Choroid plexus epithelial cell (primary cell): ENCODE measurements around the gene FPGS.

Source experiments
- DNase-seq: peaks from one replicate; pipeline ENCODE4 v3.0.0-alpha.2; 2010; ENCODE audit warnings: low read depth
- H3K4me3 ChIP-seq: 2 replicates; pipeline ENCODE4 v1.5.1; 2011; ENCODE audit warnings: low read depth, mild to moderate bottlenecking, control low read depth, low read length, moderate library complexity
- TF ChIP-seq, protein P1 (sequence below): conservative IDR thresholded peaks from 2 replicates; pipeline ENCODE4 v1.5.1; 2011; ENCODE audit warnings: low read depth, mild to moderate bottlenecking, control low read depth, inconsistent platforms, low read length, moderate library complexity

FPGS gene

DNA sequence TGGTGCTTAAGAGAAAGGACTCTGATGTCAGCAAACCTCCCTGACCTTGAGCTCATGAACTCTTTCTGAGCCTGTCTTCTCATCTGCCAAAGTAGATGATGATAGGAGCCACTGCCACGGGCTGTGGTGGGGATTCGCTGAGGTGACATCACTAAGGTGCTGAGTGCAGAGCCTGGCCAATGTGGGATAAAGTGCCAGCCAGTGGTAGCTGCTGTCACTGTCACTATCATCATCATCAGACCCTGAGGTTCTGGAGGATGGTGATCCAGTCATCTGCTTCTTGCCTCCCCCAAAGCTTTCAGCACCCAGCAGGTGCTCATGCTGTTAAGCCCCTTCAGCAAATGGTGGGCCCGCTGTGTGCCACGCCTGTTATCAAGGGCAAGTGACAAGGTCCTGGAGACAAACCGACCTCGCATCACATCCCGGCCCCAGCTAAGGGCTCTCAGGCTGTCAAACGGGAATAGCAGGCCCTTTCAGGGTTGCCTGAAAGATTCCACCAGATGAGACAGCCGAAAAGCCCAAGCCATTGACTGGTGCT is 6.4 kb downstream of the FPGS start:
- no peak overlapping the region for H3K4me3 ChIP-seq
- TF ChIP-seq, protein P1, sequence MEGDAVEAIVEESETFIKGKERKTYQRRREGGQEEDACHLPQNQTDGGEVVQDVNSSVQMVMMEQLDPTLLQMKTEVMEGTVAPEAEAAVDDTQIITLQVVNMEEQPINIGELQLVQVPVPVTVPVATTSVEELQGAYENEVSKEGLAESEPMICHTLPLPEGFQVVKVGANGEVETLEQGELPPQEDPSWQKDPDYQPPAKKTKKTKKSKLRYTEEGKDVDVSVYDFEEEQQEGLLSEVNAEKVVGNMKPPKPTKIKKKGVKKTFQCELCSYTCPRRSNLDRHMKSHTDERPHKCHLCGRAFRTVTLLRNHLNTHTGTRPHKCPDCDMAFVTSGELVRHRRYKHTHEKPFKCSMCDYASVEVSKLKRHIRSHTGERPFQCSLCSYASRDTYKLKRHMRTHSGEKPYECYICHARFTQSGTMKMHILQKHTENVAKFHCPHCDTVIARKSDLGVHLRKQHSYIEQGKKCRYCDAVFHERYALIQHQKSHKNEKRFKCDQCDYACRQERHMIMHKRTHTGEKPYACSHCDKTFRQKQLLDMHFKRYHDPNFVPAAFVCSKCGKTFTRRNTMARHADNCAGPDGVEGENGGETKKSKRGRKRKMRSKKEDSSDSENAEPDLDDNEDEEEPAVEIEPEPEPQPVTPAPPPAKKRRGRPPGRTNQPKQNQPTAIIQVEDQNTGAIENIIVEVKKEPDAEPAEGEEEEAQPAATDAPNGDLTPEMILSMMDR = no peak
- DNase-seq = no peak

- peak overlapping the region; percentile 36 for H3K4me3 ChIP-seq
- peak; percentile 61 for DNase-seq
- TF ChIP-seq, protein P1 = no peak
These were observed 7.1 kb downstream of the FPGS start for GRCh38 chr9:127809540-127810377.

DNA sequence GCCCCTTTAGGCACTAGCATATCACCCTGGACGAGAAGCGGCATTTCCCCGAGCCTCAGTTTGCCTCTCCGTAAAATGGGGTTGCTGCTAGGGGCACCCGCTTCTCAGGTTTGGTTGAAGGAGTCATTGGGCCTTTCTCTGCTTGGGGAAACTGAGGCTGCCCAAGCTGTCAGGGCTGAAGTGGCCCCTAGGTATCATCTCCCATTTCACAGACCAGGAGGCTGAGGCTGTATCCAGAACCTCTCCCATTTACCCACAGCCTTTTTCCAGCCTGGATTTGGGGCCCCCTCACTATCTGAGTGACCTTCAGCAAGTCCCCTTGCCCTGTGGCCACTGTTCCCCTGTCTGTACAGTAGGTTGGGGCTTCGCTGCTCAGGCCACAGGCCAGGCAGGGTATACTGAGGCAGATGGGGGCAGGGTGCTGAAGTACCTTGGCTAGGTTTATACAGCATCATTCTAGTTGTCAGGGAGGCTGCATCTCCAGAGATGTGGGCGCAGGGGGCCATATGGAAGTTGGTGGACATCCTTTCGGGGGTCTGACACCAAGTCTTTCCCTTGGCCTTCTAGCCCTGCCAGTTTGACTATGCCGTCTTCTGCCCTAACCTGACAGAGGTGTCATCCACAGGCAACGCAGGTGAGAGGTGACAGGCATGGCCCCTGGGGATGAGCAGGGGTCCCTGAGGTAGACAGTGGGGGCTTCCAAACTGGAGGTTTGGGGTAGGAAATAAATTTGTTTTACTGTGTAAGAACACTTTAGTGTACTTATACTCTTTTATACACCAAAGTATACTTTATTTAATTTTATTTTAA is 7.9 kb downstream of the FPGS start:
- no peak overlapping the region for H3K4me3 ChIP-seq
- no peak for DNase-seq
- TF ChIP-seq, protein P1 = no peak

DNA sequence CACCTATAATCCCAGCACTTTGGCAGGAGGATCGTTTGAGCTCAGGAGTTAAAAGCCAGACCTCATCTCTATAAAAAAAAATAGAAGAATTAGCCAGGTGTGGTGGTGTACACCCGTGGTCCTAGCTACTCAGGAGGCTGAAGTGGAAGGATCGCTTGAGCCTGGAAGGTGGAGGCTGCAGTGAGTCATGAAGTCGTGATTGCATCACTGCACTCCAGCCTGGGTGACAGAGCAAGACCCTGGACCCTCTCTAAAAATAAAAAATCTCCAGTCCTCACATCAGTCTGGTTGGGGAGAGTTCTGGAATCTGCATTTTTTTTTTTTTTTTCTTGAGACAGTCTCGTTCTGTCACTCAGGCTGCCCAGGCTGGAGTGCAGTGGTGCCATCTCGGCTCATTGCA is 9.3 kb downstream of the FPGS start:
- H3K4me3 ChIP-seq = no peak overlapping the region
- TF ChIP-seq, protein P1 = no peak
- DNase-seq = no peak

- TF ChIP-seq, protein P1 = no peak
- H3K4me3 ChIP-seq = no peak overlapping the region
- DNase-seq = no peak
These were observed 10.4 kb downstream of the FPGS start for GRCh38 chr9:127812936-127813675.

DNA sequence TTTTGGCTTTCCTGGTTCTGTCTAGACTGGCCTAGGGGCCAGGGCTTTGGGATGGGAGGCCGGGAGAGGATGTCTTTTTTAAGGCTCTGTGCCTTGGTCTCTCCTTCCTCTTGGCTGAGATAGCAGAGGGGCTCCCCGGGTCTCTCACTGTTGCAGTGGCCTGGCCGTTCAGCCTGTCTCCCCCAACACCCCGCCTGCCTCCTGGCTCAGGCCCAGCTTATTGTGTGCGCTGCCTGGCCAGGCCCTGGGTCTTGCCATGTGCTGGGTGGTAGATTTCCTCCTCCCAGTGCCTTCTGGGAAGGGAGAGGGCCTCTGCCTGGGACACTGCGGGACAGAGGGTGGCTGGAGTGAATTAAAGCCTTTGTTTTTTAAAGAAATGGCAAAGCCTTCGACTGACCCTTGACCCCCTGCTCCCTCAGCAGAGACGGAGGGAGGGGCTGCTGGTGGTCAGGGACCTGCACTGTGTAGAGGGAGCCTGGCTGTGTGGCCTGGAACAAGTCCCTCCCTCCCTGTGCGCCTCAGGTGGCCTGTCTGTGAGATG is 11.1 kb downstream of the FPGS start:
- DNase-seq = no peak
- TF ChIP-seq, protein P1 = no peak
- no peak overlapping the region for H3K4me3 ChIP-seq
